Spleen (tissue), 7 donors: ENCODE results near the gene RACGAP1.

Source experiments
- POLR2AphosphoS5 ChIP-seq, 3 donors: sonication (generic); formaldehyde crosslinking; IDR thresholded peaks; one replicate each; pipeline ENCODE4 v1.5.1; 2017; ENCODE audit warnings: antibody characterized with exemption in 3 of 3
- TF ChIP-seq, protein P1 (sequence below), 11 experiments: fragments of 200-600 bp in 7 of 11; fragments of 450-650 bp in 4 of 11; sonication (generic) in 4 of 11; IDR thresholded peaks in 8 of 11; conservative IDR thresholded peaks in 3 of 11; 1 replicate in 7 of 11; 2 replicates in 4 of 11; pipeline versions ENCODE4 v1.4.0 to v1.8.0; 2016 to 2021; ENCODE audit warnings: antibody characterized with exemption in 11 of 11, inconsistent platforms in 4 of 11, mild to moderate bottlenecking in 1 of 11
- donor health status: DM: no; HTN: no; CAD: no; lungs with moderate emphysema.
- donor health status: DM: no; HTN: no; CAD: no.
- donor health status: DM: no; HTN: no; CAD: no.

- no peak for TF ChIP-seq POLR2AphosphoS5 (IDR thresholded peaks at IDR 0.05)
- TF ChIP-seq, protein P1, sequence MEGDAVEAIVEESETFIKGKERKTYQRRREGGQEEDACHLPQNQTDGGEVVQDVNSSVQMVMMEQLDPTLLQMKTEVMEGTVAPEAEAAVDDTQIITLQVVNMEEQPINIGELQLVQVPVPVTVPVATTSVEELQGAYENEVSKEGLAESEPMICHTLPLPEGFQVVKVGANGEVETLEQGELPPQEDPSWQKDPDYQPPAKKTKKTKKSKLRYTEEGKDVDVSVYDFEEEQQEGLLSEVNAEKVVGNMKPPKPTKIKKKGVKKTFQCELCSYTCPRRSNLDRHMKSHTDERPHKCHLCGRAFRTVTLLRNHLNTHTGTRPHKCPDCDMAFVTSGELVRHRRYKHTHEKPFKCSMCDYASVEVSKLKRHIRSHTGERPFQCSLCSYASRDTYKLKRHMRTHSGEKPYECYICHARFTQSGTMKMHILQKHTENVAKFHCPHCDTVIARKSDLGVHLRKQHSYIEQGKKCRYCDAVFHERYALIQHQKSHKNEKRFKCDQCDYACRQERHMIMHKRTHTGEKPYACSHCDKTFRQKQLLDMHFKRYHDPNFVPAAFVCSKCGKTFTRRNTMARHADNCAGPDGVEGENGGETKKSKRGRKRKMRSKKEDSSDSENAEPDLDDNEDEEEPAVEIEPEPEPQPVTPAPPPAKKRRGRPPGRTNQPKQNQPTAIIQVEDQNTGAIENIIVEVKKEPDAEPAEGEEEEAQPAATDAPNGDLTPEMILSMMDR (IDR thresholded peaks at IDR 0.05 in 8 of 11, conservative IDR thresholded peaks at IDR 0.05 in 3 of 11): no peak
Measured at GRCh38 chr12:50021031-50021430, 4.3 kb downstream of the RACGAP1 start.
